OCI-LY7 (cell line): ENCODE measurements around the gene ASB1. TPM values are rescaled to one million over a fixed set of nuclear protein-coding genes. Genes with fewer than 3 reads are reported as not detected.
A peak's percentile ranks its signal among the peaks of the same experiment; 100 is the strongest.

ENCODE experiments used
- BruUV-seq: library from RNA; stranded (reverse); fragments of 400-500 nt; replicated peaks from 2 replicates; lab custom pipeline; 2021; lab: Mats Ljungman, UMichigan
- CTCF ChIA-PET: fragments of 300-600 bp; sonication (Branson Sonifier 250); formaldehyde crosslinking; loops from one replicate; lab custom pipeline; 2022; ENCODE audit warnings: antibody characterized with exemption; ENCODE audit not compliant: unreplicated experiment; lab: Charles Lee
- POLR2A ChIA-PET: fragments of 300-600 bp; sonication (Branson Sonifier 250); formaldehyde crosslinking; loops from one replicate; lab custom pipeline; 2022; ENCODE audit warnings: antibody characterized with exemption; lab: Charles Lee
- DNase-seq: peaks from one replicate; pipeline ENCODE4 v3.0.0-alpha.2; 2015; ENCODE audit warnings: low spot score
- H2AFZ ChIP-seq: fragments of 200-600 bp; sonication (generic), shearing (Covaris generic); 2 replicates; pipeline ENCODE4 v1.6.1; 2014; ENCODE audit warnings: mild to moderate bottlenecking, antibody characterized with exemption, low read length, moderate library complexity
- H3K27ac ChIP-seq: fragments of 200-600 bp; sonication (generic); 2 replicates; pipeline ENCODE4 v1.5.1; 2014; ENCODE audit warnings: mixed run types, low read depth, mild to moderate bottlenecking, moderate library complexity, low read length, inconsistent platforms; ENCODE audit not compliant: poor library complexity, severe bottlenecking
- H3K36me3 ChIP-seq: fragments of 200-600 bp; sonication (generic); 2 replicates; pipeline ENCODE4 v1.6.1; 2014; ENCODE audit warnings: mild to moderate bottlenecking, antibody characterized with exemption, low read length, moderate library complexity, mixed read lengths; ENCODE audit not compliant: insufficient read depth
- H3K4me1 ChIP-seq: fragments of 200-600 bp; sonication (generic); 2 replicates; pipeline ENCODE4 v1.5.1; 2014; ENCODE audit warnings: mild to moderate bottlenecking, low read length; ENCODE audit not compliant: insufficient read depth, poor library complexity, severe bottlenecking
- H3K4me2 ChIP-seq: fragments of 200-600 bp; sonication (generic); 2 replicates; pipeline ENCODE4 v1.6.1; 2014; ENCODE audit warnings: mild to moderate bottlenecking, low read length
- H3K4me3 ChIP-seq: fragments of 200-600 bp; sonication (generic); 2 replicates; pipeline ENCODE4 v1.5.1; 2014; ENCODE audit warnings: mild to moderate bottlenecking, low read depth, low read length; ENCODE audit not compliant: poor library complexity, severe bottlenecking
- H3K79me2 ChIP-seq: fragments of 200-600 bp; sonication (generic); 2 replicates; pipeline ENCODE4 v1.6.1; 2016; ENCODE audit warnings: low read depth, mild to moderate bottlenecking, low read length, moderate library complexity, mixed read lengths; ENCODE audit not compliant: insufficient read depth
- H3K9me2 ChIP-seq: fragments of 200-600 bp; sonication (generic); 2 replicates; pipeline ENCODE4 v1.6.1; 2016; ENCODE audit warnings: mild to moderate bottlenecking, low read length, mixed read lengths; ENCODE audit not compliant: insufficient read depth
- H3K9me3 ChIP-seq: fragments of 200-600 bp; sonication (generic); 2 replicates; pipeline ENCODE4 v1.6.1; 2014; ENCODE audit warnings: mild to moderate bottlenecking, mixed run types, low read length, mixed read lengths
- H4K20me1 ChIP-seq: fragments of 200-600 bp; sonication (generic); 2 replicates; pipeline ENCODE4 v1.6.1; 2014; ENCODE audit warnings: mild to moderate bottlenecking, antibody characterized with exemption, low read length, moderate library complexity, mixed read lengths; ENCODE audit not compliant: insufficient read depth
- EZH2phosphoT487 ChIP-seq: fragments of 200-600 bp; sonication (generic); IDR thresholded peaks from 2 replicates; pipeline ENCODE4 v1.6.1; 2018; ENCODE audit warnings: low read depth, borderline replicate concordance, mild to moderate bottlenecking, mixed run types, antibody characterized with exemption, low read length, moderate library complexity, mixed read lengths
- intact Hi-C: fragments of 100-400 bp; cut with micrococcal nuclease; formaldehyde crosslinking; loops from one replicate; pipeline ENCODE4 v1.10.0; 2022; ENCODE audit not compliant: unreplicated experiment
- total RNA-seq, 2 experiments: library from RNA; depleted of rRNA in 1 of 2; stranded (reverse); fragments of >200 nt in 1 of 2; shearing (Covaris generic) in 1 of 2; gene quantifications; 2 replicates each; pipeline ENCODE4 v1.2.3, GENCODE V29; 2014 to 2022
- TF ChIP-seq, protein P1 (sequence below): fragments of 200-600 bp; sonication (generic); conservative IDR thresholded peaks from 2 replicates; pipeline ENCODE4 v1.5.1; 2014; ENCODE audit warnings: mild to moderate bottlenecking, antibody characterized with exemption, low read length, moderate library complexity, mixed read lengths

The ASB1 gene
- total RNA-seq, 2 experiments from 2014 or later = 19.4 to 37.7 TPM

DNA sequence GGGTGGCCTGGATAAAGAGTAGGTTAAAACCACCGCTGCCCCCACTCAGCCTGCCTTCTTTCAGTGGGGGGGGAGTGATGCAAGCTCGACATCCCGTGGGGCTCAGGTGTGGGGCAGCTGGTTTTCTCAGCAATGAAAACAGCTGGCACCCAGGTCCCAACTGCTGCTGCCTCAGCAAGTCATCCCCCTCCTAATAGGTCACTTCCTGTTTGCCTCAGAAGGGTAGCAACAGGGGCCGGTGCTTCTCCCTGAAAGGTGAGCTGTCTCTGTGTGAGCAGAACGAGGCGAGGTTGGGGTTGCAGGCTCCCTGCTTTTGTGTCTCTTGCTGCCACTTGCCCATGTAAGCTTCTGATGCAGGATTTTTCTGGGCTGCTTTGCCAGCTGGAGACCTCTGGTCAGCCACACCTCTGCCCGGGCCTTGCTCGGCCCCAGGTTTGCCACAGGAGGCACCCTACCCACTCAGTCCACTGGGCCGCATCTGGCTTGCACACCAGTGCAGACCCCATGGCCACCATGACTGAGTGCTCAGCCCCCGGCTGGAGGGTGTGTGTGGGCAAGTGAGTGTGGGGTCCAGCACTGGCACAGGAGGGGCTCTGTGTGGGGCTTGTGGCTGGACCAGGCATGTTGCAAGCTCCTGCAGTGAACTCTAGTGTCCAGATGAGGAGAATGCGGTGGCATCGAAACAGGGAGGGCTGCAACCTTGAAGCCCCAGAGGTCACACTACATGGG, 11.5 kb upstream of the ASB1 start:
- POLR2A ChIA-PET = interaction anchor here (1.0 kb wide), 1 partner anchor 16 kb away, joined by 6 read pairs; no protein-coding TSS in a partner anchor
- BruUV-seq = no TSS peak
- H2AFZ ChIP-seq = no peak overlapping the region
- H3K4me3 ChIP-seq = no peak overlapping the region
- TF ChIP-seq, protein P1, sequence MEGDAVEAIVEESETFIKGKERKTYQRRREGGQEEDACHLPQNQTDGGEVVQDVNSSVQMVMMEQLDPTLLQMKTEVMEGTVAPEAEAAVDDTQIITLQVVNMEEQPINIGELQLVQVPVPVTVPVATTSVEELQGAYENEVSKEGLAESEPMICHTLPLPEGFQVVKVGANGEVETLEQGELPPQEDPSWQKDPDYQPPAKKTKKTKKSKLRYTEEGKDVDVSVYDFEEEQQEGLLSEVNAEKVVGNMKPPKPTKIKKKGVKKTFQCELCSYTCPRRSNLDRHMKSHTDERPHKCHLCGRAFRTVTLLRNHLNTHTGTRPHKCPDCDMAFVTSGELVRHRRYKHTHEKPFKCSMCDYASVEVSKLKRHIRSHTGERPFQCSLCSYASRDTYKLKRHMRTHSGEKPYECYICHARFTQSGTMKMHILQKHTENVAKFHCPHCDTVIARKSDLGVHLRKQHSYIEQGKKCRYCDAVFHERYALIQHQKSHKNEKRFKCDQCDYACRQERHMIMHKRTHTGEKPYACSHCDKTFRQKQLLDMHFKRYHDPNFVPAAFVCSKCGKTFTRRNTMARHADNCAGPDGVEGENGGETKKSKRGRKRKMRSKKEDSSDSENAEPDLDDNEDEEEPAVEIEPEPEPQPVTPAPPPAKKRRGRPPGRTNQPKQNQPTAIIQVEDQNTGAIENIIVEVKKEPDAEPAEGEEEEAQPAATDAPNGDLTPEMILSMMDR = no peak
- no peak for TF ChIP-seq EZH2phosphoT487
- no peaks in the 10 kb centered on the region for H3K9me2 ChIP-seq
- DNase-seq = peak; percentile 9
- H4K20me1 ChIP-seq = no peaks in the 10 kb centered on the region
- no peak overlapping the region for H3K4me2 ChIP-seq
- no peak overlapping the region for H3K27ac ChIP-seq
- CTCF ChIA-PET = no interaction called here
- H3K9me3 ChIP-seq = no peaks in the 10 kb centered on the region
- no peaks in the 10 kb centered on the region for H3K36me3 ChIP-seq
- H3K4me1 ChIP-seq = no peaks in the 10 kb centered on the region
- intact Hi-C loops = no loop called here
- no peaks in the 10 kb centered on the region for H3K79me2 ChIP-seq

DNA sequence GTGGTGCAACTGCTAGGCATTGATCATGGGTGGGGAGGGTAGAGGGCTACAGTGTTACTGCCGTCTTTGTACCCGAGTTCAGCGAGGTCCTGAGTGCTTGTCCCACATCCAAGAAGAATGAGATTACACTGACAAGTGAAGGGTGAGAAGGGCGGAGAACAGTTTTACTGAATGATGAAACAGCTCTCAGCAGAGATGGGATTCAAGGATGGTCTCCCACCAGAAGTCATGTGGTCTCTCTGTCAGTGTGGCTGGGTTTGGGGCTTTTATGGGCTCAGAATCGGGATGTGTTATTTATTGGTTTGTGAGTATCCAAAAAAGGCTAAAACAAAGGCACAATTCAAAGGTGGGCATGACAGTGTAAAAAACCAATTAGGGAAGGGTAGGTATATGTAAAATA, 10.8 kb upstream of the ASB1 start:
- ChIA-PET POLR2A (no interaction called here), CTCF (no interaction called here)
- Histone ChIP-seq H3K36me3 (no peaks in the 10 kb centered on the region), H4K20me1 (no peaks in the 10 kb centered on the region), H2AFZ (no peak overlapping the region), H3K9me3 (no peaks in the 10 kb centered on the region), H3K79me2 (no peaks in the 10 kb centered on the region), H3K27ac (no peak overlapping the region), H3K4me3 (no peak overlapping the region), H3K4me2 (no peak overlapping the region), H3K9me2 (no peaks in the 10 kb centered on the region), H3K4me1 (no peaks in the 10 kb centered on the region)
- BruUV-seq = no TSS peak
- TF ChIP-seq, protein P1 = no peak
- no peak for TF ChIP-seq EZH2phosphoT487
- no peak for DNase-seq
- intact Hi-C loops = no loop called here

DNA sequence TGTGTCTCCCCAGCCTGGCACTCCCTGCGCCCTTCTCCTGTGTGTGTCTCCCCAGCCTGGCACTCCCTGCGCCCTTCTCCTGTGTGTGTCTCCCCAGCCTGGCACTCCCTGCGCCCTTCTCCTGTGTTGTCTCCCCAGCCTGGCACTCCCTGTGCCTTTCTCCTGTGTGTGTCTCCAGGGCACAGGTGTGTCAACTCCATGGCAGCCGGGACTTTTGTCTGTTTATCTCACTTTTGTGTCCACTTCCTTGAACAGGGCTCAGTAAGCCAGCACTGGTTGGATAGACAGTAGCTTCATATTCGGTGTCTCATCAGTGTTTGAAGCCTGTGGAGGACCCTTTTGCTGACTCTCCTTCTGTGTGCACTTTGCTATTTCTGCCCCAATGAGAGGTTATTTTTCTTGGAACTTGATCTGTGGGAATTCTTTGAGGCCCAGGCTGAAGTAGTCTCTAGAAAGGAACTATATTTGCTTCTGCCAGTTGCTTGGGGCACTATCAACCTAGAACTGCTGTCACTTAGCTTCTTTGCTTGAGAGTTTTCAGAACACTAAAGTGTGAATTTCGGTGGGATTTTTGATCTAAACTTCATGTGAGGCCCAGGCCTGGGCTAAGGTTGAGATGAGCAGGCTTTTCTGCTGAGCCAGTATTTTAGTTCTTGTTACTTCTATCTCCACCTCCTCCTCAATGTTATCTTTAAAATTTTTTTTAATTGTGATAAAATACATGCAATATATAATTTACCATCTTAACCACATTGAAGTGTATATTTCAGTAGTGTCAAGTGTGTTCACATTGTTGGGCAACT, 8.3 kb upstream of the ASB1 start:
- H3K4me2 ChIP-seq = no peak overlapping the region
- no peaks in the 10 kb centered on the region for H3K79me2 ChIP-seq
- no peak overlapping the region for H2AFZ ChIP-seq
- no peaks in the 10 kb centered on the region for H3K36me3 ChIP-seq
- H3K9me2 ChIP-seq = no peaks in the 10 kb centered on the region
- CTCF ChIA-PET = no interaction called here
- no peaks in the 10 kb centered on the region for H3K4me1 ChIP-seq
- no peaks in the 10 kb centered on the region for H3K9me3 ChIP-seq
- no peak overlapping the region for H3K4me3 ChIP-seq
- no peaks in the 10 kb centered on the region for H4K20me1 ChIP-seq
- no peak for TF ChIP-seq EZH2phosphoT487
- TF ChIP-seq, protein P1 = no peak
- H3K27ac ChIP-seq = no peak overlapping the region
- no peak for DNase-seq
- intact Hi-C loops = no loop called here
- BruUV-seq = no TSS peak
- POLR2A ChIA-PET = no interaction called here
